A673 (cell line): ENCODE results near the gene ACVR1B. TPM values are rescaled to one million over a fixed set of nuclear protein-coding genes. Genes with fewer than 3 reads are reported as not detected.

ENCODE experiments used
- BruUV-seq: library from RNA; stranded (reverse); fragments of 400-500 nt; replicated peaks from 2 replicates; lab custom pipeline; 2021; lab: Mats Ljungman, UMichigan
- CTCF ChIA-PET: fragments of 300-600 bp; sonication (Branson Sonifier 250); formaldehyde crosslinking; loops from one replicate; lab custom pipeline; 2022; ENCODE audit warnings: antibody characterized with exemption; lab: Charles Lee
- POLR2A ChIA-PET: fragments of 300-600 bp; sonication (Branson Sonifier 250); formaldehyde crosslinking; loops from one replicate; lab custom pipeline; 2022; ENCODE audit warnings: antibody characterized with exemption; ENCODE audit not compliant: low non-redundant PET; lab: Charles Lee
- DNase-seq: peaks from one replicate; pipeline ENCODE4 v3.0.0-alpha.2; 2015; ENCODE audit warnings: low spot score
- H3K27ac ChIP-seq: fragments of 200-600 bp; sonication (generic); 2 replicates; pipeline ENCODE4 v1.5.1; 2016; ENCODE audit warnings: mixed run types, low read depth, mild to moderate bottlenecking, mixed read lengths, antibody characterized with exemption, low read length; ENCODE audit not compliant: poor library complexity, severe bottlenecking
- H3K27me3 ChIP-seq: fragments of 200-600 bp; sonication (generic); replicated peaks from 2 replicates; pipeline ENCODE4 v1.6.1; 2017; ENCODE audit warnings: mixed run types, low read depth, mild to moderate bottlenecking, mixed read lengths, antibody characterized with exemption, low read length; ENCODE audit not compliant: insufficient read depth, poor library complexity
- H3K36me3 ChIP-seq: fragments of 200-600 bp; sonication (generic); 2 replicates; pipeline ENCODE4 v1.6.1; 2016; ENCODE audit warnings: mixed run types, mild to moderate bottlenecking, mixed read lengths, antibody characterized with exemption, low read length; ENCODE audit not compliant: insufficient read depth, poor library complexity, severe bottlenecking
- H3K4me1 ChIP-seq: fragments of 200-600 bp; sonication (generic); 2 replicates; pipeline ENCODE4 v1.6.1; 2017; ENCODE audit warnings: mixed run types, mild to moderate bottlenecking, mixed read lengths, antibody characterized with exemption, low read length; ENCODE audit not compliant: insufficient read depth, poor library complexity, severe bottlenecking
- H3K4me3 ChIP-seq: fragments of 200-600 bp; sonication (generic); 2 replicates; pipeline ENCODE4 v1.5.1; 2016; ENCODE audit warnings: low read depth, mixed run types, mild to moderate bottlenecking, mixed read lengths, low read length; ENCODE audit not compliant: poor library complexity, severe bottlenecking
- H3K9me3 ChIP-seq: fragments of 200-600 bp; sonication (generic); 2 replicates; pipeline ENCODE4 v1.6.1; 2016; ENCODE audit warnings: mixed run types, low read depth, mild to moderate bottlenecking, mixed read lengths, antibody characterized with exemption, low read length; ENCODE audit not compliant: poor library complexity, severe bottlenecking
- CTCF ChIP-seq: fragments of 300-800, 200-600 bp; sonication (generic); conservative IDR thresholded peaks from 2 replicates; pipeline ENCODE4 v1.5.1; 2017; ENCODE audit warnings: low read depth, mild to moderate bottlenecking, antibody characterized with exemption, low read length, moderate library complexity, mixed read lengths
- EZH2 ChIP-seq: fragments of 200-600 bp; sonication (generic); IDR thresholded peaks from 2 replicates; pipeline ENCODE4 v1.6.1; 2017; ENCODE audit warnings: borderline replicate concordance, low read depth, mild to moderate bottlenecking, mixed read lengths, antibody characterized with exemption, low read length; ENCODE audit not compliant: poor library complexity, severe bottlenecking
- intact Hi-C: fragments of 100-400 bp; cut with micrococcal nuclease; formaldehyde crosslinking; loops from one replicate; pipeline ENCODE4 v1.10.0; 2022; ENCODE audit not compliant: unreplicated experiment
- total RNA-seq: library from RNA; stranded (reverse); gene quantifications from 2 replicates; pipeline ENCODE4 v1.2.3, GENCODE V29; 2021

The ACVR1B gene
- total RNA-seq, 1 experiment from 2014 or later, result 27.4 TPM

GRCh38 chr12:51937926-51938325 is 13.6 kb upstream of the ACVR1B start:
- no peak for DNase-seq
- no peaks in the 10 kb centered on the region for H3K36me3 ChIP-seq
- no peak overlapping the region for H3K4me3 ChIP-seq
- BruUV-seq, result no TSS peak
- ChIA-PET CTCF (no interaction called here), POLR2A (no interaction called here)
- peaks cover 14% of the 10 kb centered on the region for H3K4me1 ChIP-seq
- TF ChIP-seq EZH2 (no peak), CTCF (no peak)
- H3K27me3 ChIP-seq, result no peaks in the 10 kb centered on the region
- no peaks in the 10 kb centered on the region for H3K9me3 ChIP-seq
- H3K27ac ChIP-seq, result no peak overlapping the region
- intact Hi-C loops, result no loop called here

- Histone ChIP-seq H3K9me3 (no peaks in the 10 kb centered on the region), H3K27ac (no peak overlapping the region), H3K4me3 (no peak overlapping the region), H3K27me3 (no peaks in the 10 kb centered on the region), H3K36me3 (no peaks in the 10 kb centered on the region), H3K4me1 (peaks cover 14% of the 10 kb centered on the region)
- ChIA-PET POLR2A (no interaction called here), CTCF (no interaction called here)
- DNase-seq, result no peak
- TF ChIP-seq EZH2 (no peak), CTCF (no peak)
- BruUV-seq, result no TSS peak
- intact Hi-C loops, result no loop called here
Measured at GRCh38 chr12:51938726-51939125, 12.8 kb upstream of the ACVR1B start.

- H3K4me1 ChIP-seq, result peaks cover 14% of the 10 kb centered on the region
- peak overlapping the region; percentile 12 for H3K4me3 ChIP-seq
- no TSS peak for BruUV-seq
- H3K36me3 ChIP-seq, result no peaks in the 10 kb centered on the region
- TF ChIP-seq CTCF, result no peak
- H3K27me3 ChIP-seq, result no peaks in the 10 kb centered on the region
- no peak overlapping the region for H3K27ac ChIP-seq
- ChIA-PET CTCF (no interaction called here), POLR2A (no interaction called here)
- H3K9me3 ChIP-seq, result peaks cover 7% of the 10 kb centered on the region
- intact Hi-C loops, result no loop called here
- DNase-seq, result peak; percentile 82
Measured at GRCh38 chr12:51941011-51941581, 10.4 kb upstream of the ACVR1B start.
